HG02981 (cell line): ENCODE data around the gene INTS7.
A peak's percentile ranks its signal among the peaks of the same experiment; 100 is the strongest.
"Not testable (repeated sequence)": the region's sequence is repeated elsewhere in the genome, so short reads cannot be mapped to it uniquely, and the experiment has no call there.

Source experiments
- ATAC-seq: cut with Tn5 transposase; IDR thresholded peaks from one replicate; pipeline ENCODE4 v1.9.1; 2021; ENCODE audit warnings: mild to moderate bottlenecking, moderate library complexity; ENCODE audit not compliant: unreplicated experiment

The INTS7 gene

DNA sequence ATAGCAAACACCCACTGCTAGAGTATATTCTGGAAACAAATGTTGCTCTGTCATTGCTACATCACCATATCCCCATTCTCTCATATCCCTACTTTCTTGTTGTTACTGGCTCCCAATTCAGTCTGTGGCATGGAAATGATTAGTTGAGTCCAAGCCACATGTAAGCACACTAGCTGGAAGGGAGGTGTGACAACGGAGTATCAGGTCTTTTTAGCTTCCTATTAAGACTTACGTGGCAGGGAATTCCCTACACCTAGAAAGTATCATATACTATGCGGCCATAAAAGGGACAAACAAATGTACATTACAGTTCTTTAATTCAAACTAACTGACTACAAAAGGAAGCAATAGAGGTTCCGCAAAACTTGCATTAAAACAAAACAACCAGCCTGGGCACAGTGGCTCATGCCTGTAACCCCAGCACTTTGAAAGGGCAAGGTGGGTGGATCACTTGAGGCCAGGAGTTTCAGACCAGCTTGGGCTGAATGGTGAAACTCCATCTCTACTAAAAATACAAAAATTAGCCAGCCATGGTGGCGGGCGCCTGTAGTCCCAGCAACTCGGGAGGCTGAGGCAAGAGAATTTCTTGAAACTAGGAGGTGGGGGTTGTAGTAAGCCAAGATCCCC, 48.6 kb downstream of the INTS7 start:
- no peak for ATAC-seq

DNA sequence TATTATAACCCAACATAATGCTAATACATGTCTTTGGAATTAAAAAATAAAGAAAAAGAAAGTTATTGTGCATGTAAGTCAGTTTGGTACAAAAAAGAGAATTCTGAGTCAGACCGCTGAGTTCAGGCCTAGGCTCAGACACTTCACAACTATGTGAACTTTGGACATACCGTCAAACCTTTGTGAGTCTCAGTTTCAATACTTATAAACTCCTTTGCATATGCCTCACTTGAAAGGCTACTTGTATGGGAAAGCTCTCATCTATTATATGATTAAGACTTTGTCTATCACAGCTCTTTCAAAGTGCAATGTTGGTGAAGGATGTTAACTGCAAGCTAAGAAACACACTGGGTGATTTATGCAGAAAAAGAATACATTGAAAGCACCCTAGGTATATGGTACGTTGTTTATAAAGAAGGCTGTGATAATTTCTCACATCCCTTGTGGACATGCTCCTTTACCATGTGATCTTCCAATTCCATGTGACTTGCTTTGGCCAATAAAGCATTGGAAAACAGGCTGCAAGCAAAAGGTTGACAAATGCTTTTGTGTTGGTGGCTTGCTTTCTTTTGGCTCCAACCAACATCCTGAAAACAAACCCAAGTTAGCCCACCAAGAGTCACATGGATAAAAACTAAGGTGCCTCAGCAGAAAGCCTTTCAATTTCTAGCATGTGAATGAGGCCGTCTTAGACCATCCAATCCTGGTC, 49.6 kb downstream of the INTS7 start:
- ATAC-seq: peak; percentile 65

DNA sequence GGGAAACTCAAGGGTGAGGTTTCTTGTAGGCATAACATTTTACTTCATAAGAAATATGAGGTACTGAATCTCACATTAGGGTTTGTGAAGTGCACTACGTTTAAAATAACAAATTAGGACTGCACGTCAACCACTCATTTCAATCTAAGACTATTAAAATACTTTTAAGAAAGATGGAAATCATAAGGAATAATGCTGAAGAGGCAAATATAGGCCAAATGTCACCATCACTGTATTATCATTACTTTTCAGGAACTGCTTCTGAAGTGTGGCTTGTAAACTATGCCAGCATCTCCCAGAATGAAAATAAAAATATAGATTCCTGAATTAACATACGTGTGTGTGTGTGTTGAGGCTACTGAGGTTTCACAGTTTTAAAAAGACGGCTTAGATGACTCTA, 56.8 kb downstream of the INTS7 start:
- no peak for ATAC-seq

DNA sequence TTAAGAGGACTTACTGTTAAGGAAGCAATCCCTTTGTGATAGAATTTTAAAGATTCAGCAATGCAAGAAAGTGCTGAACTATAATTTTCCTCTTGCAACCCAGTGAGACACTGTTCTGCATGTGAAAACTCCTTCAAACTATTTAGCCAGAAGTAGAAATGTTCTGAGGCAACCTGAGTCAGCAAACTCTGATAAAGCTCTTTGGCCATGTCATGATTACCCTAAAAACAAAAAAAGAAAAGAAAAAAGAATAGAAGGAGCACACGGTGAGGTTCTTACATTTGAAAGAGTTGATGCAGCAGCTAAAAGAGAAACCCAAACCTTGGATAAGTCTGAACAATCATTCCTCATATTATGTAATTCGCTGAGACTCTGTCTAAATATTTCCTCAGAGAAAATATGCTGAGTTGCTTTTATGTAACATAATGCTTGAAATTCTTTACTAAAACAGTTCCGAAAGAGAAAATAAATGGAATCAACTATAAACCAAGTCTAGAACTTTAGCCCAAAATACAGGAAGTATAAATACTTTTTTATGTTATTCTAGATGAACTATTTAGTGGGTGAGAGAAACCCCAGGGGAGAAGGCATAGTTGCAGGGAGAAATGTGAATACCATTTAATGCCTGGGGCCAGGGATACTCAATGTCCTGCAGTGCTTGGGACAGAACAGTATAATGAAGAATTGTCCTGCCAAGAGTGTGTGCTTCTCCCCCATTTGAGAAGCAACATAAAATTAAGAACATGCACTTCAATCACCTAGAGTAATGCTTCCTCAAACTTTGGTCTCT, 60.0 kb downstream of the INTS7 start:
- no peak for ATAC-seq

DNA sequence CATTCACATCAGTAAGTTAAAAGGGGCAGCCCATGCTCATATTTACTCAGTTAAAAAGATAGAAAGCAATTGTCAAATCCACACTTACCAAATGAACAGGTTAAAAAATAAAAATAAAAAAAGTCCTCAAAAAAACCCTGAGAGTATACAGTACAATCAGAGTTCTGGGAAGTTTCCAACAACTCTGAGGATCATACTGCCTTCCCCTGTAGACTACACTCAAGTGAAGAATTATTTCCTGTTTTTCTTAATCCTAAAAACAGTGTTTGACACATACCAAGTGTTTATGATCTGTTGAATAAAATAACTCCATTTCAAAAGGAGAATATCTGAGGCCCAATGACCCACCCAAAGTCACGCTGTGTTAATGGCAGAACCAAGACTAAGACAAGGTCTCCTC, 61.8 kb downstream of the INTS7 start:
- no peak for ATAC-seq

DNA sequence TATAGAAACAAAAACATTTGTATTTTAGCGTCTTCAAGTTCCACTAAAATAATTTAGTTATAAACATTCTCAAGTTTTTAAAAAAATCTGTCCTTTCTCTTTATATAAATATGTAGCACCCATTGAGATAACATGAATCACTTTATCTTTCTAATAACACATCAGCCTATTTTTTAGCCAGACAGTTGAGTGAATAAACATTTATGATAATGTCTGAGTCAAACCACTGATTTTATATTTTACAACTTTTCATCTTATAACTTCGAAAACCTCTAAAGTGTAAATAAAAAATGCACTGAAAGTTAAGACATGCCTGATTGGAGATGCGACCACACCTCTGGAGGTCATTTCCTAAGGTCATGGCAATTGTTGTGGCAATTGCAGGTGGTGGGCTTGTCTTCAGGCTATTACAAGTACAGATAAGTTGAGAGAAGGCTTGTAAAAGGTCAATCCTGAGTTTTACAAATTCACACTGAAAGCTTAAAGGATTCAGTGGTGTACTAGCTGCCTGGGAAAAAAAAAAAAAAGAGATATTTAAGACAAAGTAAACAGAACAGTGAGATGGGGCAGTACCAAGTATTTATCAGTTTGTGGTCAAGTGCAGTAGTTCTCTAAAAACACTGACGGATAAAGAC, 67.0 kb downstream of the INTS7 start:
- ATAC-seq: no peak

DNA sequence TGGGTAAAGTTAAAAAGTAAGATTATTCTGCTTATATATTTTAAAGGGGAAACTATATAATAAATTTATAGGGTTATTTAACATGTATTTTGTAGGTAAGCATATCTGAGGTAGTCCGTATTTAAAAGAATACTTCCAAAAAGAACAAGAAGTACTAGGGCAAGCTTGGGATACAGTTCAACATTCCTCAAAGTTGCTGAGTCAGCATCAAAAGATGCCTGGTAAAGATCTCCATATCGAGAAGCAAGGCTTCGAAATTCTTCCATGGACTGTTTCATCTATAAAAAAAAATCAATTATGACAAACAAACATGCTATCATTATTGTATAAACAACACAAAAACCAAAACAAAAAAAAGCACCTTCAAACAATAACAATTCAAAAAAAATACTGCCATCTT, 67.7 kb downstream of the INTS7 start:
- ATAC-seq: no peak

DNA sequence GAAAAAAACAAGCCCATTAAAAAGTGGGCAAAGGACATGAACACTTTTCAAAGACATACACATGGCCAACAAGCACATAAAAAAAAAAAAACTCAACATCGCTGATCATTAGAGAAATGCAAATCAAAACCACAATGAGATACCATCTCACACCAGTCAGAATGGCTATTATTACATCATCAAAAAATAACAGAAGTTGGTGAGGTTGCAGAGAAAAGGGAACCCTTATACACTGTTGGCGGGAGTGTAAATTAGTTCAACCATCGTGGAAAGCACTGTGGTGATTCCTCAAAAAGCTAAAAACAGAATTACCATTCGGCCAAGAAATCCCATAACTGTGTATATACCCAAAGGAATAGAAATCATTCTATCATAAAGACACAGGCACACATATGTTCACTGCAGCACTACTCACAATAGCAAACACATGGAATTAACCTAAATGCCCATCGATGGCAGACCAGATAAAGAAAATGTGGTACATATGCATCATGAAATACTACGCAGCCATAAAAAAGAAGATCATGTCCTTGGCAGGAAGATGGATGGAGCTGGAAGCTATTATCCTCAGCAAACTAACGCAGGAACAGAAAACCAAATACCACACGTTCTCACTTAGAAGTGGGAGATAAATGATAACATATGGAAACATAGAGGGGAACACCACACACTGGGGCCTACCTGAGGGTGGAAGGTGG, 70.1 kb downstream of the INTS7 start:
- no peak for ATAC-seq

DNA sequence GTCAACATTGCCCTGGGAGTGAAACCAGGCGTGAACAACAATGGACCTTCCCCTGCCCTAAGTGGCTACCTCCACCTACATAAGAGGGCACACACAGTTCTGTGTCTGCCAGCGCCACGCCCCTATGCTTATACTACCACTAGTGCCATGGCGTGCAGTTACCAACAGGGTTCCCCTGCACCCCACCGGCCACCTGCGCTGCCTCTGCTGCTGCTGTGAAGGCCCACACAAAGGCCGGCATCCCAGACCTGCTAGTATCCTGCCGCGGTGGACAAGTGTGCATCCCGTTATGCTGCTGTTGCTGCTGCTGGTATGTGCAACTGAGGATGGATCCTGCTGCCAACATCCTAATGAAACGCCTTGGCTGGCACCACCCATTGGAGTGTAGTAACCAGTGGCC, 75.7 kb downstream of the INTS7 start:
- no peak for ATAC-seq

DNA sequence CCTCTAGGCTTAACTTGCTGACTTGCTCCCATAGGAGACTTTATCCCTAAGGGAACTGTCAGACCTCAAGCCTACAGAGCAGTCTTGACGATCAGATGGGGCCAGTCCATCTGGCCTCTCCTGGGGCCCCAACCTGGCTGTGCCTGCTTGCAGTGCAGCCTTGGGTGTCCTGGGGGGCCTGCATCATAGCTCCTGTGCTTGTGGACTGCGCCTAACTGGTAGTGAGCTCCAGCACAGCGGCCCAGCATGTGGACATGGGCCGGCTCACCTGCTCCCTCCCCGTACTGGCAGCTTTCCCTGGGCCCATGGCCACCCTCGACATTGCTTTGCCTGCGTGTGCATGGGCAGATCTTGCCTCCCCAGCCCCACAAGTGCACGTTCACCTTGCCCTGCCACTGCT, 76.1 kb downstream of the INTS7 start:
- ATAC-seq: no peak

DNA sequence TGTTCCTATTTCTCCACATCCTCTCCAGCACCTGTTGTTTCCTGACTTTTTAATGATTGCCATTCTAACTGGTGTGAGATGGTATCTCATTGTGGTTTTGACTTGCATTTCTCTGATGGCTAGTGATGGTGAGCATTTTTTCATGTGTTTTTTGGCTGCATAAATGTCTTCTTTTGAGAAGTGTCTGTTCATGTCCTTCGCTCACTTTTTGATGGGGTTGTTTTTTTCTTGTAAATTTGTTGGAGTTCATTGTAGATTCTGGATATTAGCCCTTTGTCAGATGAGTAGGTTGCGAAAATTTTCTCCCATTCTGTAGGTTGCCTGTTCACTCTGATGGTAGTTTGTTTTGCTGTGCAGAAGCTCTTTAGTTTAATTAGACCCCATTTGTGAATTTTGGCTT, 81.3 kb downstream of the INTS7 start:
- ATAC-seq: not testable (repeated sequence)

DNA sequence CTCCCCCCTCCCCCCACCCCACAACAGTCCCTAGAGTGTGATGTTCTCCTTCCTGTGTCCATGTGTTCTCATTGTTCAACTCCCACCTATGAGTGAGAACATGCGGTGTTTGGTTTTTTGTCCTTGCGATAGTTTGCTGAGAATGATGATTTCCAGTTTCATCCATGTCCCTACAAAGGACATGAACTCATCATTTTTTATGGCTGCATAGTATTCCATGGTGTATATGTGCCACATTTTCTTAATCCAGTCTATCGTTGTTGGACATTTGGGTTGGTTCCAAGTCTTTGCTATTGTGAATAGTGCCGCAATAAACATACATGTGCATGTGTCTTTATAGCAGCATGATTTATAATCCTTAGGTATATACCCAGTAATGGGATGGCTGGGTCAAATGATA, 81.8 kb downstream of the INTS7 start:
- not testable (repeated sequence) for ATAC-seq

DNA sequence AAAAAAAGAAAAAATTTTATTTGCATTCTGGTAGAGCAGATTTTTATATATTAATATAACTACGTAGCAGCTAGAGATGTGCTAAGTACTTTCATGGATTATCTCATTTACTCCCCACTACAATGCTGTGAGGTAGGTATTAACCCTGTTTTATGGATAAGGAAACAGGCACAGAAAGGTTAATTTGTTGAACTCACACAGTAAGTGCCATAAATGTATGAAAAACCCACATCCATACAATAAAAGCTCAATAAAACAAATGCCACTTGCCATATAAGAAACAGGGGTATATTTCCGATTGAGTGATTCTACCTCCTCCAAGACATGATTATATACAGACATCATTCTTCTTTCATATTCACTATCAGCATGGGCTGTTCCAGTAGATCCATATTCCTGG, 83.1 kb downstream of the INTS7 start:
- ATAC-seq: no peak

DNA sequence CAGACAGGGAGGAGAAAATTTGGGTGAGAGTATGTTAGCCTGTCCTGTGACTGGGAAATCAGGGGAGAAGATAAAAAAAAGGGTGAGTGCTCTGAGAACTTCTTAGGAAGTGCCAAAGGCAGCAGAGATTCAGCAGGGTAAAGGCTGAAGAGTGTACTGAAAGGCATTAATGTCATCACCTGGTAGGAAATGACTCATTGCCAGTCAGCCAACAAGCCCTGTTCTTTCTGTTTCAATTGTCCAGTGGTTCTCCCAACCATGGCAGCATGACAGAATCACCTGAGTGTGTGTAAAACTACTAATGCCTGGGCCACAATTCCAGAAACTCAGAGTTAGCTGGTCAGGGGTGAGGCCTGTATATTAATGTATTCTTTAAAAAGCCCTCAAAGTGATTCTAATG, 83.5 kb downstream of the INTS7 start:
- peak; percentile 98 for ATAC-seq

DNA sequence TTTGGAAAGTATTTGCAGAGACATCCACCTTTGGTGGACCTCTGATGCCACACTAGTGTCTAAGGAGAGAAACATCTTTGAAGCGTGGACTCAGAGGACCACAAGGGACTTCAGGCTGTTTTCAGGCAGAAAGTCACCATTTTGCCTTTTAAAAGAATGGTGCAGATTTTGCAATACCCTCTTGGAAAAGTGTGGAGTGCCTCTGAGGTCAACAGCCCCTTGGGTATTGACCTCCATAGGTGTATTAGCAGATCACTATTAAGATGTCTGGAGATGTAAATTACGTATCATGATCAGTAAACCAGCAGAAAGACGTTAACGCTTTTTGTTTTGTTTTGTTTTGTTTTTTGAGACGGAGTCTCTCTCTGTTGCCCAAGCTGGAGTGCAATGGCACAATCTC, 87.0 kb downstream of the INTS7 start:
- ATAC-seq: no peak

DNA sequence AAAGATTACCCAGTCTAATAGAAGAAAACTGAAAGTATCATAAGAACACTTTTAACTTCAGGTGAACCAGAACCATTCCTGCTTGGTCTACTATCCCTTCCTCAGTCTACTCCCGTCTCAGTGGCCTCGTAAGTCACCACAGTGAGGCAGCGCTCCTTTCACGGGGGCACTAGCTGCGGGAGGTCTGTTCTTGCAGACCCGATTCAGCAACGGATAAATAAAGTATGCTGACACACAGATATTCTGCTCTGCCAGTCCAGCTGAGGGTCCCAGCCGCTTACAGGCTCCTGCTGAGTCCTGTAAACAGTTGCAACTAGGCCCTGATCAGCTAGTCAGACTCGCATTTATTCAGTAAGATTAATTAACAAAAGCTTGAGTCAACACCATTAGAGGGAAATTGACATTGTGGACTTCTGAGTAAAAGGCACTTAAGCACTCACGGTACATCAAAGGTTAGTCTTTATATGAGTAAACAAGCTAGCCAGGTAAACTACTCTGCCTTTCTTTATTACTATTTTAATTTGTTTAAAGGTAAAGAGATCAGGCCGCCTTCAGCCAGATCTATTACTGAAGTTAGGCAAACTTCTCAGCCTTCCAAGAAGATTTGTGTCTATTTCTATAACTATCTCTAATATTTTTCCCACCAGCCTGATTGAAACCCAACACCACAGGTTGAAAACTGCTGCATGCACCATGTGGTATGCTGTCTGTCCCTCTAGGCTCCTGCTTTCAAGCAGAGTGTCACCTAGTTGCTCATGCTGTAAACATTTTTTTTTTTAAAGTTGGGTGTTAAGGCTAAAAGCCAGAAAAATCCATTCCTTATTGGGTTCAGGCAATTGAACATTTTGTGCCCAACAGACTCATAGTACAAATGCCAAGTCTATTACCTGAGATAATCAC, 87.7 kb downstream of the INTS7 start:
- ATAC-seq: no peak

DNA sequence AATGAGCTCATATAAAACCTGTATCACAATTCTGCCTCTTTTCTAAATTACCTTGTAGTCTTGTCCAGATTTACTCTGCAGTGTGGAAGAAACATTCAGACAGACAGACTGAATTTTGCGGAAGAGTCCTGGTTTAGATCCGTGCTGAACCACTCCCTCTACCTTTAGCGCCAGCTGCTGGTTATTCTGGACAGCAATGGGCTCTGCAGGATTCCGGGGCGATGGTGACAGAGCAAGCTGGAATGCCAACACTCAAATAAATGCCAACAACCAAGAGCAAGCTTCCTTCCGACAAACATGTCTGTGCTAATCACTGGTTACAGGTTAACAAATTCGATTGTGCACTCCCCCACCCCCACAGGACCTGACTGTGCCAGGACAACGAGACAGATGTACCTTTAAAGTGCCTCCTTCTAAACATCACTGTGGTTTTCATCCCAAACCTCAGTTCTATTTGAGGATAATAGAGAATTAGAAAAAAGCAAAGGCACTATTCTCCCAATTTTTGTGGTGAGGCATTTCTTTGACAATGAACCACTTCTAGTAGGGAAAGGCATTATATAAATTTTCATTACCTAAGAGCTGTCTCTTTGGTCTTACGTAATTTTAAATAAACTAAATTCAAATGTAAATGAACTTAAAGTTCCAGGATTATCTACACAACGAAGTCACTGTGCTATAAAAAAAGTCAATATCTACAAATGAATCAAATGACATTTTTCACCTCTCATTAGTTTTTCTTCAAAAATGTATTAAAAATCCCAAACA, 90.4 kb downstream of the INTS7 start:
- no peak for ATAC-seq

DNA sequence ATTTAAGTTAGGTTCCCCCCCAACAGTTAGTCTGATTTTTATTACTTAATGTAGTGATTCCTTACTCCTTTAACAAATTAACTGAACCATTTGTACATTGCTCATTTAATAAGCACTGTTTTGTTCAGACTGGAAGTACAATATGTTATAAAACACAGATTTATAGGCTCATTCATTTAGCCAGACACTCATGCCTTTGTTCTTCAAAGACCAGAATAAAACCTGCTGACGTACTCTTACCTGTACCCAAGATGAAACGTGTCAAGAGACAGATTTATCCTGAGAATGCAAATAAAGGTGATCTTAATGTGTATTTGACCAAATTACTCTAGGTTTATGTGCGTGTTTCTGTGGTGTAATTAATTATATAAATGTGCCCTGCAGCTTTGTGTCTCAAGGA, 92.8 kb downstream of the INTS7 start:
- ATAC-seq: no peak

DNA sequence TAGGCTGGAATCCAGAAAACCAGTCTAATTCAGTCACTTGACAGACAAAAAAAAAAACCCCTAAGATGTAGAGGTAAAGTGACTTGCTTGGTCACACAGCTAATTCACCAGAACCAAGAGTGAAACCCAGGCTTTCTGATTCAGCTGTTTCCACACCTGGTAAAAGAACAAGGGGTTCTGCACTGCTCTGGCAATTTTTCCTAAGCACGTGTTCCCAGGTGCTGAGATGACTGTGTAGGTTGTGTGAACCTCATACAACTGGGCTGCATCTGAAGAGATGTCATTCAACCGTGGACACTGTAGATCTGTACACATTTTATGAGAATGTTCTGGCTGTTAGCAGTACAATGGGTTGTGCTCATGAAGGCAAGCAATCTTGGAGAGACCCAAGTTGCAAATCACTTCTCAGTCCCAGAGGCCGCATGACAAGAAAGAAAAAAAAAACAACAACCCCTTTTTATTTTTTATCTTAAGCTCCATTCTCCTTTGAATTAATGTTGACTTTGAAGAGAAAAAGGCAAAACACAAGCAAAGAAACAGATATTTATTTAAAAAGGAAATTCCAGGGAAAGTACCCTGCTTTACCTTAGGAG, 95.4 kb downstream of the INTS7 start:
- peak; percentile 77 for ATAC-seq
